Cardiac fibroblast (primary cell): ENCODE data around the gene UBE3B.
"Not testable (repeated sequence)": the region's sequence is repeated elsewhere in the genome, so short reads cannot be mapped to it uniquely, and the experiment has no call there.

Source experiments
- DNase-seq, 2 donors: peaks; one replicate each; pipeline versions ENCODE4 v3.0.0 to v3.0.0-alpha.2; 2010; ENCODE audit warnings: low read depth in 2 of 2
- H3K4me3 ChIP-seq, 2 donors: replicated peaks in 1 of 2; 1 replicate in 1 of 2; 2 replicates in 1 of 2; pipeline ENCODE4 v1.5.1; 2011; ENCODE audit warnings: low read depth in 2 of 2, low read length in 2 of 2, mild to moderate bottlenecking in 2 of 2, moderate library complexity in 1 of 2
- CTCF ChIP-seq: IDR thresholded peaks from one replicate; pipeline ENCODE4 v1.5.1; 2011; ENCODE audit warnings: low read depth, mild to moderate bottlenecking, low read length, inconsistent platforms

UBE3B gene

GRCh38 chr12:109477185-109477962 is at the start of gene UBE3B, which contains the start of gene KCTD10:
Gene UBE3B, plus strand, starts transcription at chr12:109477634. Its CDS starts 5,918 bp downstream, at chr12:109483552.
Gene KCTD10, minus strand, starts transcription at chr12:109477300. Its CDS starts 38 bp downstream, at chr12:109477262.
- peak within 1 kb of the TSS; percentile 90 to 93 for H3K4me3 ChIP-seq
- no peak for TF ChIP-seq CTCF
- DNase-seq, result peak; percentile 94

- no peak overlapping the region for H3K4me3 ChIP-seq
- peak; percentile 99 for TF ChIP-seq CTCF
- DNase-seq, result peak; percentile 88 to 90
These were observed 49.3 kb upstream of the UBE3B start for GRCh38 chr12:109428037-109428629.

GRCh38 chr12:109428804-109429203 is 48.6 kb upstream of the UBE3B start:
- H3K4me3 ChIP-seq, DNase-seq: not testable (repeated sequence)

- no peak for DNase-seq
- TF ChIP-seq CTCF, result no peak
- no peak overlapping the region for H3K4me3 ChIP-seq
These were observed 47.2 kb upstream of the UBE3B start for GRCh38 chr12:109430244-109430643.

- DNase-seq, result no peak
- no peak for TF ChIP-seq CTCF
- H3K4me3 ChIP-seq, result no peak overlapping the region
These were observed 45.0 kb upstream of the UBE3B start for GRCh38 chr12:109432431-109432830.

- peak; percentile 86 to 89 for DNase-seq
- no peak overlapping the region for H3K4me3 ChIP-seq
- TF ChIP-seq CTCF, result peak; percentile 91
These were observed 44.6 kb upstream of the UBE3B start for GRCh38 chr12:109432842-109433304.

GRCh38 chr12:109433618-109434017 is 43.8 kb upstream of the UBE3B start:
- H3K4me3 ChIP-seq, result no peak overlapping the region
- peak; percentile 53 for TF ChIP-seq CTCF
- no peak for DNase-seq
